GM19193 (cell line): ENCODE data around the gene PIGL.

Source experiments
- POLR2A ChIP-seq: IDR thresholded peaks from 4 replicates; pipeline ENCODE4 v1.6.1; 2011; ENCODE audit not compliant: insufficient read depth, insufficient read length; ENCODE audit errors: extremely low read depth

The PIGL gene

GRCh38 chr17:16217002-16217635 is at the start of gene PIGL:
PIGL (plus strand) TSS chr17:16217210; CDS start chr17:16217227, 17 bp downstream.
- peak; percentile 95 for TF ChIP-seq POLR2A

GRCh38 chr17:16171613-16172012 is 45.4 kb upstream of the PIGL start:
- no peak for TF ChIP-seq POLR2A

GRCh38 chr17:16178836-16179235 is 38.2 kb upstream of the PIGL start:
- TF ChIP-seq POLR2A: no peak

GRCh38 chr17:16181581-16181980 is 35.4 kb upstream of the PIGL start:
- no peak for TF ChIP-seq POLR2A

- TF ChIP-seq POLR2A: no peak
Observed at GRCh38 chr17:16187642-16188041, 29.4 kb upstream of the PIGL start.

- no peak for TF ChIP-seq POLR2A
Observed at GRCh38 chr17:16189791-16190348, 27.1 kb upstream of the PIGL start.

GRCh38 chr17:16190703-16191360 is 26.2 kb upstream of the PIGL start:
- no peak for TF ChIP-seq POLR2A

- TF ChIP-seq POLR2A: no peak
Observed at GRCh38 chr17:16191604-16192003, 25.4 kb upstream of the PIGL start.

GRCh38 chr17:16197276-16197675 is 19.7 kb upstream of the PIGL start:
- TF ChIP-seq POLR2A: no peak

- no peak for TF ChIP-seq POLR2A
Observed at GRCh38 chr17:16199093-16199492, 17.9 kb upstream of the PIGL start.

- TF ChIP-seq POLR2A: no peak
Observed at GRCh38 chr17:16211590-16211989, 5.4 kb upstream of the PIGL start.

- no peak for TF ChIP-seq POLR2A
Observed at GRCh38 chr17:16212793-16213192, 4.2 kb upstream of the PIGL start.

GRCh38 chr17:16214190-16215001 is 2.6 kb upstream of the PIGL start:
- no peak for TF ChIP-seq POLR2A

- TF ChIP-seq POLR2A: no peak
Observed at GRCh38 chr17:16215002-16215272, 2.1 kb upstream of the PIGL start.

- peak; percentile 95 for TF ChIP-seq POLR2A
Observed at GRCh38 chr17:16215273-16215964, 1.6 kb upstream of the PIGL start, which contains the start of gene NCOR1. NCOR1 (minus strand) TSS chr17:16215534; CDS start chr17:16194569, 20,965 bp downstream.
